Lower leg skin (tissue), 4 donors: ENCODE data around the gene EXOC6B. TPM values are rescaled to one million over a fixed set of nuclear protein-coding genes. Genes with fewer than 3 reads are reported as not detected.

Experiments used
- DNase-seq, 2 donors: peaks; one replicate each; pipeline ENCODE4 v3.0.0-alpha.2; 2019; ENCODE audit warnings: low spot score in 2 of 2
- H3K4me3 ChIP-seq: fragments of 200-600 bp; sonication (generic); 2 replicates; pipeline ENCODE4 v1.5.1; 2017; ENCODE audit warnings: mild to moderate bottlenecking, low read depth; ENCODE audit not compliant: poor library complexity, severe bottlenecking
- CTCF ChIP-seq, 3 donors: fragments of 450-650 bp; IDR thresholded peaks; one replicate each; pipeline ENCODE4 v1.5.1; 2016; ENCODE audit warnings: antibody characterized with exemption in 3 of 3, mild to moderate bottlenecking in 3 of 3, moderate library complexity in 2 of 3
- POLR2A ChIP-seq, 2 donors: fragments of 450-650 bp; IDR thresholded peaks; one replicate each; pipeline ENCODE4 v1.6.1; 2016 to 2017; ENCODE audit warnings: antibody characterized with exemption in 2 of 2, mild to moderate bottlenecking in 1 of 2, moderate library complexity in 1 of 2
- WGBS, 2 donors: methylation state at CpG; one replicate each; pipeline ENCODE4 v1.1.5; 2018; 5-methylcytosine and 5-hydroxymethylcytosine counted together
- intact Hi-C: fragments of 100-400 bp; cut with DNase I; formaldehyde crosslinking; loops from one replicate; pipeline ENCODE4 v1.15.0; 2023; ENCODE audit warnings: low total_unique reads
- total RNA-seq, 4 donors: library from RNA; depleted of rRNA; stranded (reverse); fragments of >200 nt; gene quantifications; one replicate each; pipeline ENCODE4 v1.1.0, GENCODE V29; 2016

The EXOC6B gene
- total RNA-seq, 4 donors from 2014 or later, result 85.8 to 164 (median 103) TPM

GRCh38 chr2:72457801-72458516, 367.9 kb downstream of the EXOC6B start:
- TF ChIP-seq POLR2A (IDR thresholded peaks at IDR 0.05), result no peak
- TF ChIP-seq CTCF (IDR thresholded peaks at IDR 0.05), result no peak
- intact Hi-C loops, result no loop called here
- H3K4me3 ChIP-seq, result no peak overlapping the region
- WGBS, 2 donors, result 81 to 86% methylated on average over 6 of the region's 6 CpGs
- no peak for DNase-seq

GRCh38 chr2:72454189-72454588, 371.6 kb downstream of the EXOC6B start:
- intact Hi-C loops, result no loop called here
- H3K4me3 ChIP-seq, result no peak overlapping the region
- TF ChIP-seq POLR2A (IDR thresholded peaks at IDR 0.05) (no peak), CTCF (IDR thresholded peaks at IDR 0.05) (no peak)
- no peak for DNase-seq
- 97% methylated on average over 4 of the region's 4 CpGs for WGBS, 2 donors

- 96 to 100% methylated on average over 2 of the region's 2 CpGs for WGBS, 2 donors
- no peak for TF ChIP-seq CTCF (IDR thresholded peaks at IDR 0.05)
- no peak for TF ChIP-seq POLR2A (IDR thresholded peaks at IDR 0.05)
- no peak for DNase-seq
These were observed 383.6 kb downstream of the EXOC6B start for GRCh38 chr2:72442270-72442669.

DNA sequence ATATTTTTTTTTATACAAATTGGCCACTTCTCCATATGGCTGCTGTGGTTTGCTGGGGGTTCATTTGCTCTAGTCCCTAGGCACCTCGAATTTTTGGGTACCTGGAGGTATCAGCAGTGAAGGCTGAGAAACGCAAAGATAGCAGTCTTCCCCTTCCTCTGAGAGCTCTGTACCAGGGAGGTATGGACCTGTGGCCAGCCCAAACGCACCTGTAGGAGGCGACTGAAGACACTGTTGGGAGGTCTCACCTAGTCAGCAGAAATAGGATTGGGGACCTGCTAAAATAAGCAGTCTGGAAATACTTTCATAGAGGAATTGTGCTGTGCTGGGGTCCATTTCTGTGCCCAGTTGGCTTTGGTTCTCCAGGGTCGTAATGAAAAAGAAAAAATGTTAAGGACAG, 385.9 kb downstream of the EXOC6B start:
- H3K4me3 ChIP-seq, result no peak overlapping the region
- DNase-seq, result no peak
- 94 to 98% methylated on average over 5 of the region's 5 CpGs for WGBS, 2 donors
- intact Hi-C loops, result no loop called here
- TF ChIP-seq CTCF (IDR thresholded peaks at IDR 0.05) (no peak), POLR2A (IDR thresholded peaks at IDR 0.05) (no peak)

More at GRCh38 chr2:72442270-72442669, 383.6 kb downstream of the EXOC6B start:
- intact Hi-C loops, result no loop called here
- H3K4me3 ChIP-seq, result no peak overlapping the region

GRCh38 chr2:72438364-72438763, 387.5 kb downstream of the EXOC6B start:
- no peak for TF ChIP-seq POLR2A (IDR thresholded peaks at IDR 0.05)
- no peak for TF ChIP-seq CTCF (IDR thresholded peaks at IDR 0.05)
- H3K4me3 ChIP-seq, result no peak overlapping the region
- intact Hi-C loops, result no loop called here
- WGBS, 2 donors, result 94 to 100% methylated on average over 3 of the region's 3 CpGs
- DNase-seq, result no peak

- WGBS, 2 donors, result 94 to 95% methylated on average over 4 of the region's 4 CpGs
These were observed 394.1 kb downstream of the EXOC6B start for GRCh38 chr2:72431737-72432136.

More at GRCh38 chr2:72431737-72432136, 394.1 kb downstream of the EXOC6B start:
- no peak for DNase-seq
- H3K4me3 ChIP-seq, result no peak overlapping the region
- intact Hi-C loops, result no loop called here
- TF ChIP-seq CTCF (IDR thresholded peaks at IDR 0.05), result no peak
- TF ChIP-seq POLR2A (IDR thresholded peaks at IDR 0.05), result no peak
